BJ (cell line): Measurements from ENCODE around the gene CRIM1. TPM values are rescaled to one million over a fixed set of nuclear protein-coding genes. Genes with fewer than 3 reads are reported as not detected.

Experiments used
- CTCF ChIA-PET: fragments of 350-600 bp; formaldehyde crosslinking; extraction: SDS; loops from one replicate; lab custom pipeline; 2021; ENCODE audit warnings: antibody characterized with exemption, inconsistent platforms; lab: Yijun Ruan, JAX
- POLR2A ChIA-PET: fragments of 300-600 bp; sonication (Branson Sonifier 250); formaldehyde crosslinking; extraction: SDS; loops from one replicate; lab custom pipeline; 2021; ENCODE audit warnings: antibody characterized with exemption; lab: Charles Lee
- DNase-seq: peaks from one replicate; pipeline ENCODE4 v3.0.0-alpha.2; 2011; ENCODE audit warnings: low read depth
- H3K27me3 ChIP-seq: 2 replicates; pipeline ENCODE4 v1.6.0; 2011; ENCODE audit warnings: low read length; ENCODE audit not compliant: control insufficient read depth, insufficient read depth
- H3K36me3 ChIP-seq: 2 replicates; pipeline ENCODE4 v1.5.1; 2011; ENCODE audit warnings: low read length; ENCODE audit not compliant: control insufficient read depth, insufficient read depth
- H3K4me3 ChIP-seq: 2 replicates; pipeline ENCODE4 v1.5.1; 2011; ENCODE audit warnings: low read depth, mild to moderate bottlenecking, control low read depth, low read length
- polyA plus RNA-seq: library from polyadenylated mRNA; depleted of rRNA; stranded (reverse); fragments of >200 nt; gene quantifications from 2 replicates; pipeline ENCODE4 v1.2.3, GENCODE V29; 2011
- TF ChIP-seq, protein P1 (sequence below): IDR thresholded peaks from 2 replicates; pipeline ENCODE4 v1.5.1; 2011; ENCODE audit warnings: low read depth, mild to moderate bottlenecking, control low read depth, inconsistent platforms, low read length, moderate library complexity; ENCODE audit not compliant: insufficient read depth

Gene CRIM1
- polyA plus RNA-seq, 1 experiment: 729 TPM

DNA sequence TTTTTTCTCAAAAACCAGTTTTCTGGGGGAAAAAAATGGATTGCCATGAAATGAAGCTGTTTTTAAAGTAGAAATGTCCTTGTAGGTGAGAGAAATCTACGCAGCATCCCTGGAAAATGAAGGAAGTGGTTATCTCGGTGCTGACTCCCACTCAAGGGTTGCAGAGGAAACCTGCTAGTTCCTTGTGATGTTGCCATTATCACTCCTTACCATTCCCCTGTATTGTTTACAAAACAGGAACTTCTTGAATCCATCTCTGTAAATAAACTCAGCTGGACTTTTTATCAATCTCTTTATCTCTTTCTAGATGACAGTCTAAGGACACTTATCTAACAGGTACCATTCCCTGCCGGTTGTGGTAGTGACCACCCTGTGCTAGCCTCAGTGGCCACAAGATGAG lies 181.2 kb downstream of the CRIM1 start:
- TF ChIP-seq, protein P1, sequence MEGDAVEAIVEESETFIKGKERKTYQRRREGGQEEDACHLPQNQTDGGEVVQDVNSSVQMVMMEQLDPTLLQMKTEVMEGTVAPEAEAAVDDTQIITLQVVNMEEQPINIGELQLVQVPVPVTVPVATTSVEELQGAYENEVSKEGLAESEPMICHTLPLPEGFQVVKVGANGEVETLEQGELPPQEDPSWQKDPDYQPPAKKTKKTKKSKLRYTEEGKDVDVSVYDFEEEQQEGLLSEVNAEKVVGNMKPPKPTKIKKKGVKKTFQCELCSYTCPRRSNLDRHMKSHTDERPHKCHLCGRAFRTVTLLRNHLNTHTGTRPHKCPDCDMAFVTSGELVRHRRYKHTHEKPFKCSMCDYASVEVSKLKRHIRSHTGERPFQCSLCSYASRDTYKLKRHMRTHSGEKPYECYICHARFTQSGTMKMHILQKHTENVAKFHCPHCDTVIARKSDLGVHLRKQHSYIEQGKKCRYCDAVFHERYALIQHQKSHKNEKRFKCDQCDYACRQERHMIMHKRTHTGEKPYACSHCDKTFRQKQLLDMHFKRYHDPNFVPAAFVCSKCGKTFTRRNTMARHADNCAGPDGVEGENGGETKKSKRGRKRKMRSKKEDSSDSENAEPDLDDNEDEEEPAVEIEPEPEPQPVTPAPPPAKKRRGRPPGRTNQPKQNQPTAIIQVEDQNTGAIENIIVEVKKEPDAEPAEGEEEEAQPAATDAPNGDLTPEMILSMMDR: no peak
- Histone ChIP-seq H3K27me3 (no peaks in the 10 kb centered on the region), H3K4me3 (no peak overlapping the region), H3K36me3 (peaks cover 17% of the 10 kb centered on the region)
- CTCF ChIA-PET: interaction anchor here (1.0 to 3.2 kb wide), 2 partner anchors 127 to 184 kb away, joined by 5 to 13 read pairs; no protein-coding TSS in a partner anchor
- no peak for DNase-seq
- POLR2A ChIA-PET: no interaction called here

DNA sequence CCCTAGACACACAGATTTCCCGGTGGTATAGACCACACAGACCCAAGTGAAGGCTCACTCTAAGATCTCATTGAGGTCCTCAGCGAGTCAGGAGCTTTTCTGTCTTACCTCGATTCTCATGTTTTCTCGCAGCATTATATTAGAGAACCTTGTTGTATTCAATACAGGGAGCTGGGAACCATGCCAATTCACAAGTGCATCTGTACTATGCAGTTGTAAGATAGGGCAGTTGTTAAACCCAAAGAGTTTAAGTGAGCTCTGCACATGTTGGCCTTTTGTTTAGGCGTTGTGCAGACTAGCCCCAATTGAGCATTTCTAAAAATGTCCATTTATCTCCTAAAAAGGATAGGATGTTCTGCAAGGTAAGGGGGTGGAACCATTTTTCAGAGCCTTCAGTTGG lies 182.8 kb downstream of the CRIM1 start:
- ChIA-PET POLR2A (no interaction called here), CTCF (interaction anchor here (1.1 to 3.2 kb wide), 2 partner anchors 126 to 186 kb away, joined by 3 to 13 read pairs; no protein-coding TSS in a partner anchor)
- H3K4me3 ChIP-seq: no peak overlapping the region
- TF ChIP-seq, protein P1: no peak
- H3K36me3 ChIP-seq: peaks cover 12% of the 10 kb centered on the region
- H3K27me3 ChIP-seq: no peaks in the 10 kb centered on the region
- DNase-seq: no peak

DNA sequence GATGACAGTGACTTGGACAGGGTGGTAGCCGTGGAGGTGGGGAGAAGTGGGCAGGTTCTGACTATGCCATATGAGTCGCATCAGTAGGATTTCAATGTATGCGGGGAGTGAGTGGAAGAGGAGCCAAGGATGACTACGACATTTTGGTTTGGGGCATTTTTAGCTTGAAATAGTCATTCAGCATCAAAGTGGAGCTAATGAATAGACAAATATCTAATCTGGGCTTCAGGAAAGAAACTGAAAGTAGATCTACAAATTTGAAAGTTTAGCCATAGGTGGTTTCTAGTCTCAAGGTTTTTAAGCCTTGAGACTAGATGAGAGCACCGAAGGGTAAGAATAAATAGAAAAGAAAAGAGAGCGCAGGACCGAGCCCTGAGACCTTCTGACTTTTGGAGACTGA lies 184.1 kb downstream of the CRIM1 start:
- POLR2A ChIA-PET: interaction anchor here (0.6 kb wide), 1 partner anchor 125 kb away, joined by 3 read pairs; no protein-coding TSS in a partner anchor

GRCh38 chr2:36540986-36541754 lies 185.6 kb downstream of the CRIM1 start:
- TF ChIP-seq, protein P1: no peak
- Histone ChIP-seq H3K36me3 (peaks cover 15% of the 10 kb centered on the region), H3K4me3 (no peak overlapping the region), H3K27me3 (no peaks in the 10 kb centered on the region)
- no peak for DNase-seq
- POLR2A ChIA-PET: interaction anchor here (0.5 to 0.6 kb wide), 2 partner anchors 187 to 568 kb away, joined by 3 to 4 read pairs; no protein-coding TSS in a partner anchor
- CTCF ChIA-PET: interaction anchor here (0.7 to 1.7 kb wide), 3 partner anchors 123 to 190 kb away, joined by 3 to 6 read pairs (median 3); no protein-coding TSS in a partner anchor

More for the DNA sequence above, 184.1 kb downstream of the CRIM1 start:
- H3K27me3 ChIP-seq: no peaks in the 10 kb centered on the region
- no peak for DNase-seq
- peaks cover 15% of the 10 kb centered on the region for H3K36me3 ChIP-seq
- CTCF ChIA-PET: no interaction called here
- TF ChIP-seq, protein P1: no peak
- H3K4me3 ChIP-seq: no peak overlapping the region

- Histone ChIP-seq H3K36me3 (peaks cover 14% of the 10 kb centered on the region), H3K27me3 (no peaks in the 10 kb centered on the region), H3K4me3 (no peak overlapping the region)
- ChIA-PET POLR2A (interaction anchor here (0.6 kb wide), 1 partner anchor 188 kb away, joined by 4 read pairs; no protein-coding TSS in a partner anchor), CTCF (interaction anchor here (1.2 to 1.7 kb wide), 2 partner anchors 14 to 122 kb away, joined by 3 to 6 read pairs; no protein-coding TSS in a partner anchor)
- DNase-seq: no peak
- TF ChIP-seq, protein P1: no peak
These were observed 186.5 kb downstream of the CRIM1 start for GRCh38 chr2:36541891-36542595.
